ENCODE data around the gene LRRTM4. TPM values are rescaled to one million over a fixed set of nuclear protein-coding genes. Genes with fewer than 3 reads are reported as not detected.
"Not testable (repeated sequence)": the region's sequence is repeated elsewhere in the genome, so short reads cannot be mapped to it uniquely, and the experiment has no call there.

LRRTM4 gene
- total RNA-seq, 1 experiment from 2014 or later = 2.6 TPM

GRCh38 chr2:76760367-76760704 lies 761.8 kb downstream of the LRRTM4 start:
- in situ Hi-C loops (cut with HindIII; ENCODE audit: low pct_unique_long_range_greater_than_20kb, low sequenced_read_pairs) = no loop called here

GRCh38 chr2:76759634-76760366 lies 762.4 kb downstream of the LRRTM4 start:
- in situ Hi-C loops (cut with HindIII; ENCODE audit: low pct_unique_long_range_greater_than_20kb, low sequenced_read_pairs) = no loop called here

More at GRCh38 chr2:76760367-76760704, 761.8 kb downstream of the LRRTM4 start:
- DNase-seq (ENCODE audit: low read depth) = no peak

DNA sequence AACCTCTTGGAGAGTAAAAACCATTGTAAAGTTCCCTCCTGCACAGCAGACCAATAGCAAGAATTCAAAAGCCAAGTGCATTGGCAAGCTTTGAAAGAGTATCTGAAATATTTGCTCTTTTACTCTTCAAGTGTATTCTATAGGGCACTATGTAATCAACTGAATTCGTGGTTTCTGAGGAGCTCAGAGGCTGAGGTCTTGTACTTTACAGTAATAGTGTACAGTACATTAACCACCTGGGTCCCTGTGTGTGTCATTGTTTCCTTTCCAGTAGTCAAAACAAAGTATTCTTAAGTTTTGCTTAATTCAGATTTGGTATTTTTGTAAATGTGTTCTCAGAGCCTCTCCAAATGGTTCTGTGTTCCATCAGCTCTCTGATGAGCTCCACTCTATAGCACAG lies 769.7 kb downstream of the LRRTM4 start:
- in situ Hi-C loops (cut with HindIII; ENCODE audit: low pct_unique_long_range_greater_than_20kb, low sequenced_read_pairs) = no loop called here
- DNase-seq (ENCODE audit: low read depth) = no peak

More at GRCh38 chr2:76759634-76760366, 762.4 kb downstream of the LRRTM4 start:
- DNase-seq (ENCODE audit: low read depth) = no peak

- in situ Hi-C loops (cut with HindIII; ENCODE audit: low pct_unique_long_range_greater_than_20kb, low sequenced_read_pairs) = no loop called here
- DNase-seq (ENCODE audit: low read depth) = no peak
Measured at GRCh38 chr2:76749858-76750257, 772.3 kb downstream of the LRRTM4 start.

GRCh38 chr2:76748581-76749296 lies 773.4 kb downstream of the LRRTM4 start:
- in situ Hi-C loops (cut with HindIII; ENCODE audit: low pct_unique_long_range_greater_than_20kb, low sequenced_read_pairs) = no loop called here
- DNase-seq (ENCODE audit: low read depth) = no peak

GRCh38 chr2:76745605-76746004 lies 776.6 kb downstream of the LRRTM4 start:
- in situ Hi-C loops (cut with HindIII; ENCODE audit: low pct_unique_long_range_greater_than_20kb, low sequenced_read_pairs) = no loop called here
- DNase-seq (ENCODE audit: low read depth) = no peak

DNA sequence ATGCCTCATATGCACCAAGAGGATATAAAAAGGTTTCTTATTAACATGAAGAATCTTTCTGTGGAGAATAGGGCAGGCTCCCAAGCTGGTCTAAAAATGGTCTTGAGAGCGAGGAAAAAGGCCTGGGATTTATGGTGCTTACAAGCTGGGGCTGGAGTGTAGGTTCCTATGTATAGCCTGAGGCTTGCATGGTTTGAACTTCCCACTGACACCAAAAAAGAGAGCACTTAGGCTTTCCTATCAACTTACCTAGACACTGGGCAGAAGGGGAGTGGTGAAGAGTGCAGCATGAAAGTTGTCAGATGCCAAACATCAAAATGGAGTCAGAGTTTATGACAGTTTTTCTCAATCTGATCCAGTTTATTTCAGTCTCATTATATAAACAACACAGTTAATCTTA lies 784.6 kb downstream of the LRRTM4 start:
- no peak for DNase-seq (ENCODE audit: low read depth)
- in situ Hi-C loops (cut with HindIII; ENCODE audit: low pct_unique_long_range_greater_than_20kb, low sequenced_read_pairs) = no loop called here

GRCh38 chr2:76733736-76734135 lies 788.4 kb downstream of the LRRTM4 start:
- in situ Hi-C loops (cut with HindIII; ENCODE audit: low pct_unique_long_range_greater_than_20kb, low sequenced_read_pairs) = no loop called here
- no peak for DNase-seq (ENCODE audit: low read depth)

DNA sequence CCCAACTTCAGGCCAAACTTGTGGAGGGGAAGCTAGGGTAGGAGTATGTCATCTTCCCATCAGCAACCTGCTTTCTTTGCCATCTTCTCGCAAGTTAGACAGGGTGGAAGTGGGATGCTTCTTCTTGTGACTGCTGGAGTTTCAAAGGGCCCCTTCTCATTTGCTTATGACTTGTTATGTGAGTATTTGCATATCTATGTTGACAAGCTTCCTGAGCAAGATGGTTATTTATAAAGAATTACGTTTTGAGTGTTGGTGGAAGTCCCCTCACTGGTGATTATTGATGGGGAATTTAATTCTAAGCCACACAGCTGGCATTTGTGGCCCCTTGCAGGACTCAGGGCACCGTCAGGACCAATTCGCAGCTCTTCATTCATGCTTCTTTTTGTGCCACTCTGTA lies 791.0 kb downstream of the LRRTM4 start:
- DNase-seq (ENCODE audit: low read depth) = no peak
- in situ Hi-C loops (cut with HindIII; ENCODE audit: low pct_unique_long_range_greater_than_20kb, low sequenced_read_pairs) = no loop called here

GRCh38 chr2:76730021-76730420 lies 792.2 kb downstream of the LRRTM4 start:
- DNase-seq (ENCODE audit: low read depth) = no peak
- in situ Hi-C loops (cut with HindIII; ENCODE audit: low pct_unique_long_range_greater_than_20kb, low sequenced_read_pairs) = no loop called here

DNA sequence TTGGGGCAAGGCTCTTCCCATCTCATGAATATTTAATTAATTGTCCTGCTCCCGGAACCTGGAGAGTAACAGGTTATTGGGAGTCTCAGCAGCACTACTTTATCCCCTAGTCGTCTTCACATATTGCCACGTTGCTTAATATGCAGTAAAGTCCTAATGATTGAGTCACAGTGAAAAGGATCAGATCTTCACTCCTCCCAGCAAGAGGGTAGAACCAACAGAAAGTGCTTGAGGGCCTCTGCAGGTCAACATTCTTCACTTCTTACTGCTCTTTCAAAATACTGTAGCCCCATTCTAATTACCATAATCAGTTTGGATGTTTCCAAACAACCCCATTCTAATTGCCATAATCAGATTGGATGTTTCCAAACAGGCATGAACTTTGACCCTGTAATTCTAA lies 801.0 kb downstream of the LRRTM4 start:
- no peak for DNase-seq (ENCODE audit: low read depth)
- in situ Hi-C loops (cut with HindIII; ENCODE audit: low pct_unique_long_range_greater_than_20kb, low sequenced_read_pairs) = no loop called here

DNA sequence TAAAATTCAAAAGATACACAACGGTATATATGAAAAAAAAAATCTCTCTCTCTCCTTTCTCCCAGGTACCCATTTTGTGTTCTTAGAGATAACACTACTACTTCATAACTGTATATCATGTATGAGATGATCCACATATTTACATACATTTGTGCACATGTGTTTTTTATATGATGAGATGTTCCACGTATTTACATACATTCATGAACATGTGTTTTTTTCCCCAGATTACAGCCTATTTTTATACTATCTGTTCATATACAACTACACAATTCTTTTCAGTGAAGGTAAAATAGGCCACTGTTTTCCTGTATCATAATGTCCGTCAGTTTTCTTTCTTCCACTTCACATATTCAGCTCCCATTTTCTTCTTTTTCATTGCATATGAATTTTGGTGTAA lies 808.9 kb downstream of the LRRTM4 start:
- in situ Hi-C loops (cut with HindIII; ENCODE audit: low pct_unique_long_range_greater_than_20kb, low sequenced_read_pairs) = no loop called here
- no peak for DNase-seq (ENCODE audit: low read depth)

GRCh38 chr2:76711490-76711889 lies 810.7 kb downstream of the LRRTM4 start:
- in situ Hi-C loops (cut with HindIII; ENCODE audit: low pct_unique_long_range_greater_than_20kb, low sequenced_read_pairs) = no loop called here
- DNase-seq (ENCODE audit: low read depth) = no peak

GRCh38 chr2:76700894-76701293 lies 821.3 kb downstream of the LRRTM4 start:
- in situ Hi-C loops (cut with HindIII; ENCODE audit: low pct_unique_long_range_greater_than_20kb, low sequenced_read_pairs) = no loop called here
- no peak for DNase-seq (ENCODE audit: low read depth)

GRCh38 chr2:76697998-76698713 lies 824.0 kb downstream of the LRRTM4 start:
- DNase-seq (ENCODE audit: low read depth); in situ Hi-C loops (cut with HindIII; ENCODE audit: low pct_unique_long_range_greater_than_20kb, low sequenced_read_pairs): not testable (repeated sequence)
